Islet precursor cell (in vitro differentiated cells): ENCODE data around the gene ATP6V1C2.

Source experiments
- DNase-seq: peaks from one replicate; pipeline ENCODE4 v3.0.0-alpha.2; 2018

The ATP6V1C2 gene

GRCh38 chr2:10733566-10733925, 12.1 kb downstream of the ATP6V1C2 start:
- DNase-seq: no peak

GRCh38 chr2:10733980-10734379, 12.6 kb downstream of the ATP6V1C2 start:
- no peak for DNase-seq

DNA sequence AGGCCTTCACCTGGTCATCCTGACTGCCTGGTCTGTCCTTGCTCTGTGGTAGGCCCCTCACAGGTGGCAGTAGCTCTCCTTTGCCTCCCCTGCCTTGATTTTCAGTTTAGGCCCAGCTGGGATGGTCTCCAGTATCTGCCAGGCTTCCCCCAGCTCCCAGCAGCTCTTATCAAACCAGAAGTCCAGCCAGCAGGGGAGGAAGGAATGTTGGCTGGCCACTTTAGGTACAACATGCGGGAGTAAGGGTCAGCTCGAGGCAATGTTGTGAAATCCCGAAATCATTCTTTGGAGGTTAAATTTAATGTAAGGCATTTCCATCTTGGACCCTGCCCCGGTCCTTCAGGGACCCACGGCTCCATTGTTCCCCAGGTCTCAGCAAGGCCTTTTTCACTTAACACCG, 16.8 kb downstream of the ATP6V1C2 start:
- DNase-seq: peak; percentile 67

DNA sequence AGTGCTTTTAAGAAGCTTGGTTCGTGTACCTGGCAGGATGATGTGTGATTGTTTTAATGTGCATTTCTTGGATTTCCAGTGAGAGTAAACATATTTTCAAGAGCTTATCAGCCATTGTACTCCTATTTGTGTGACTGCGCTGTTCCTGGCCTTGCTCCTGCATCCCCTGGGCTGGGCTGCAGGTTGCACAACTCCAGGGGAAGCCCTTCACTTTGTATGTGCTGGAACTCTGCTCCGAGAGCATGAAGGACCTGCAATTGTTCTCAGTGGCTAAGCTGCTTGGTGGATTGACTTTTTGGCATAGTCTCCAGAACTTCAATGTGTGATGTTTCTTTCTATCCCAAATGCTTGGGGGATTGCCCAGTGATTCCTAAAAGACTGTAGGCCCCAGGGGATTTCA, 18.8 kb downstream of the ATP6V1C2 start:
- no peak for DNase-seq

DNA sequence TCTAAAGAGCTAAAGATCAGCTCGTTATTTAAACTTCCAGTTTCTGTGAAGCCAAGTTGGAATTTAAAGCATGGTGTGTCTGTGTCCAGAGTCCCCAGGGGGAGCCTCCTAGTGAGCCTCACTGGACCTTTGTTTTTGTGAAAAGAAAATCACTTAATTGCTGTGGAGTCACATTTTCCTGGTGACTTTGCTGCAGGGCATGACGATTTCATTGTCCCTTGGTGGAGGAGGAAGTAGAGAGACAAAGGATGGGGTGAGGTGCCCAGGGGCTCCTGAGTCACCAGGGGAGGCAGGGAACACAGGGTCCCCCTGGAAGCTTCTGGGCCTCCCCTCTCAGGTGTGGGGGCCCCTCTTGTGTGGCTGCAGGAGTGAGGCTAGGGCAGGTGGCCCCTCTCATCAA, 19.7 kb downstream of the ATP6V1C2 start:
- DNase-seq: no peak

GRCh38 chr2:10742666-10743065, 21.2 kb downstream of the ATP6V1C2 start:
- no peak for DNase-seq

GRCh38 chr2:10750610-10751009, 29.2 kb downstream of the ATP6V1C2 start:
- no peak for DNase-seq

DNA sequence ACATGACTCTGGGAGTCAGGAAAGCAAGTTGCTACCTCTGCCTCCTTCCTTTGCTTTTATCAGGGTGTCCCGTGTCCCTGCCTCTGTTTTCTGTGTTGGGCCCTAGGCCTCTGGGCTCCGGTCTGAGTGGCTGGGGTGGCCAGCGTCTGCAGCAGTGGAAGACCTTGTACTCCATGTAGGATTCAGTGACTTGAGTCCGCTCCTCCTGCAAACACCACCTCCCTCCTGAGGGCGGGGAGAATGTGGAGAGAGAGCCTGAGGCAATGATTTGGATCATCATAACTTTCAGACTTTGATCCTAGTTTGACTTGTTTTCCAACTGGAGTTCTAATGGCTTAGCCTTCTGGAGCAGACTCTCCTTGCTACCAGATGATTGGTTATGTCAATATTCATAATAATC, 30.8 kb downstream of the ATP6V1C2 start:
- peak; percentile 64 for DNase-seq

DNA sequence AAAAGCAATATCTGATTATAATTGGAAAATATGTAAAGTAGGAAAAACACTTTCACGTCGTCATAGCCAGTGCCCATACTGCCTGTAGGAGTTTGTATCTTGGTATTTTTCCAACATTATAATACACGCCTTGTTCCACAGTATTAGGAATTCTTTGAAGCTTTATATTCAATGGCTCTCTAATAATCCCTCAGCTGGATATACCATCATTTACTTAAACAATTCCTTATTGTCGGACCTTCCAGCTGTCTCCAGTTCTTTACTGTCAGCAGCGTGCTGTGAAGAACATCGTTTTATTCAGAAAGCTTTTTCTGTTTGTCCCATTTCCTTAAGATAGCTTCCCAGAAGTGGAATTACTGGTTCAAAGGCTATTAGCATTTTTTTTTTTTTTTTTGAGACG, 31.7 kb downstream of the ATP6V1C2 start:
- DNase-seq: no peak

DNA sequence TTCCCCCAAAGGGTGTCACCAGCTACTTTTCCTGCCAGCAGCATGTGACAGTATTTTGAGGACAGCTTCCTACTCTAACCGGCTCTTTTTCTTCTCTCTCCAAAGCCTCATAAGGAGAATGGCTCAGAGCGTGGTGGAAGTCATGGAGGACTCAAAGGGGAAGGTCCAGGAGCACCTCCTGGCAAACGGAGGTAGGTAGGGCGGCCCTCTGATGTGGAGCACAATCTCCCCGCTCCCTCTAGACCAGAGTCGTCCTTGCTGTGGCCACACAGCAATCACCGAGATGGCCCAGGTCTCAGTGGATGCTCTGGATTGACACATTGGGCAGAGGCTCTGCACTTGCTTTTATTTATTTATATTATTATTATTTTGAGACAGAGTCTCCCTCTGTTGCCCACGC, 32.4 kb downstream of the ATP6V1C2 start:
- no peak for DNase-seq

DNA sequence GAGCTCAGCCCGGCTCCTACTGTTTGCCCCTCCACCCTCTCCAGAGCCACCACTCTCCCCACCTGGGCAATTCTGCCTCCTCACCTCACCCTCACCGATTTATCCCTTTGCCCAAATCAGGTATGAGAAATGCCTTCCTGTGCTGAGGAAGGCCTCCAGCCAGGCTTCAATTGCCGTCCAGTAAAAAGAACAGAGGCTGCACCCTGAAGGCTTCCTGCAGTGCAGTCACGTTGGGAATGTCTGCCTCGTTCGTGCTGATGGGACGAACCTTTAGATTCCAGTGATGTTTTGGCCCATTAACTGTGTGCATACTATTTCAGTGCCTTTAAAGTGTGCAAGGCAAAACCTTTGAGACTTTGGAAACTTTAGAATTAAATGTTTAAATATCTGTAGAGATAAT, 34.2 kb downstream of the ATP6V1C2 start:
- DNase-seq: peak; percentile 76

DNA sequence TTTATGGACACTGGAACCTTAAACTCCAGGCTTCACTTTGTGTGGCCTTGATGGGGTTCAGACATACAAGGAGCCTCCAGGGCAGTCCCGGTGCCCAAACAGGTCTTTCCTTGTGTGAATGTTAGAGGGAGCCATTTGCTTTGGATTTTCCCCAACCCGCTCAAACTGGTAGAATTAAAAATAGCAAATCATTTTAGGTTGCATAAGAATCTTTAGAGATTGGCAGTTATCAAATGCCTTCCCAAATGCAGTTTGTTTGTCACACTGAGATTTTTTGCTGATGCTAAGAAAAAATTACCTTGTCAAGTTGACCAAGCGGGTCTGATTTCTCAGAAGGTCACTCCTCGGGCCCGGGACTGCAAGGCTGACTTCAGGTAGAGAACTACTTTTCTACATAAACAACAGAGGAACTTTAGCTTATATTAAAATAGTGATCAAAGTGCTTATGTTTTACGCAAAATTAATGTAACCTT, 36.4 kb downstream of the ATP6V1C2 start:
- DNase-seq: no peak

DNA sequence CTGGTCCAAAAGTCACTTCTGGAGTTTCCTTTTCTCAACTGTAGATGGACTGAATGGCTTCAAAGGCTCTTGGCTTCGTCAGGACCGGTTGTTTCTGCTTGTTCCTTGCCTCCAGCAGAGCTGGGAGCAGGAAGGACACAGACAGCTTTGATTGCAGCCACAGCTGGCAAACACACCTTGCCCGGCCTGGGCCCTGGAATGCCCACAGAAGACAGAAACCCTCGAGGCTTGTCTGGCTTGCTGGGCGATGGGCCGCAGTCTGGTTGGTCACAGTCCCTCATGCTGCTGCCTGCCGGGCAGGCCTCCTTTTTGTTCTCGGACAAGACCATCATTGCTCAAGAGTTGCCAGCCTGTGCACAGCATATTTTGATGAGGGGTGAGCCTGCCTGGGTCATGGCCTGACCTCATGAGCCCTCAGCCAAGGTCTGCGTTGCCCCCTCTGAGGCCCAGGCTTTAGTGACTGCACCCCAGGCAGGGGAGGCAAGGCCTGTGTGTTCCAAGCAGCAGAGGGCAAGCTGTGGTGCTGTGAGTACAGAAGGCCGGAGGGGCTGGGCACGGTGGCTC, 37.8 kb downstream of the ATP6V1C2 start:
- DNase-seq: peak; percentile 59

DNA sequence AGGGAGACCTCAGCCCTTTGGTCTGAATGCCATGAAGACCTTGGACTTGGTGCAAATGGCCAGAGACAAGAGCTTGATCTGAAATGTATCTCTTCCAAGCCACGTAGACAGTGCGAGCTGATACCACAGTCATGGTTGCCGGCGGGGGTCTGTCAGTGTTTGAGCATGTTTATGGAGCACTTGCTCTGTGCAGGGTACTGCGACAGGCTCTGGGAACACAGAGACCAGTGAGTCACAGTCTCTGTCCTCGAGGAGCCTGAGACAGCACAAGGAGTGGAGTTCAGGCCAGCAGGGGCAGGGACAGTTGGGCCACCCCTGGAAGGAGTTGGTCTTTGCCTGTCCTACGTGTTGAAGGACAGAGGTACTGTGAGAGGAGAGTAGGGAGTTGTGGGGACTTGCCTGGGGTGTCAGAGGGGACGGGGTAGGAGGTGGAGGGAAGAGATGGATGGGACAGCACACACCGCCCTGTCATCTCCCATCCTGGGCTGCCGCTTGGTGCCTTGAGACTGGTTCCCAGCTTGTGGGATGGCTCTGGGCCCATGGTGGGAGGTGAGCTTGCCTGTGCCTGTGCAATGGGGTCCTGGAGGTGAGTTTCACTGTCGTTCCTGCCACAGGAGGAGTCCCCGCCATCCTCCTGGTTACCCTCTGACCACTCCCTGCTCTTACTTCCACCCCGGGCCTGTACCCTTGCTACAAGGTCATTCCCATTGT, 39.5 kb downstream of the ATP6V1C2 start:
- DNase-seq: peak; percentile 61

DNA sequence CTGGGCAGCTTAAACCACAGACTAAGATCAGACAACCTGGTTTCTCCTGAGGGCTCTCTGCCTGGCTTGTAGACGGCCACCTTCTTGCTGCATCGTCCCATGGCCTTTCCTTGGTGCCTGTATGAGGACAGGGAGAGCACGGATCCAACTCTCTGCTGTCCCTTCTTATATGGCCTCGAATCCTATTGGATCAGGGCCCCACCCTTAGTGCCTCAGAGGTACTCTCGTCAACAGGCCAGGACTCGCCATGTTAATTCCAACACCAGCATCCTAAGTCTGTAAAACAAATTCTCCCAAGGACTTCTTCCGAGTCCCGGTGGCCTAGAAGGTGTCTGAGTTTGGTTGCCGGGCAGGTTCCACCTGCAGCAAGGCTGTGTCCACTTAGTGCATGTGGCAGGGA, 40.2 kb downstream of the ATP6V1C2 start:
- no peak for DNase-seq

GRCh38 chr2:10762651-10763460, 41.4 kb downstream of the ATP6V1C2 start:
- DNase-seq: peak; percentile 54

- no peak for DNase-seq
These were observed 42.0 kb downstream of the ATP6V1C2 start for GRCh38 chr2:10763461-10763800.

DNA sequence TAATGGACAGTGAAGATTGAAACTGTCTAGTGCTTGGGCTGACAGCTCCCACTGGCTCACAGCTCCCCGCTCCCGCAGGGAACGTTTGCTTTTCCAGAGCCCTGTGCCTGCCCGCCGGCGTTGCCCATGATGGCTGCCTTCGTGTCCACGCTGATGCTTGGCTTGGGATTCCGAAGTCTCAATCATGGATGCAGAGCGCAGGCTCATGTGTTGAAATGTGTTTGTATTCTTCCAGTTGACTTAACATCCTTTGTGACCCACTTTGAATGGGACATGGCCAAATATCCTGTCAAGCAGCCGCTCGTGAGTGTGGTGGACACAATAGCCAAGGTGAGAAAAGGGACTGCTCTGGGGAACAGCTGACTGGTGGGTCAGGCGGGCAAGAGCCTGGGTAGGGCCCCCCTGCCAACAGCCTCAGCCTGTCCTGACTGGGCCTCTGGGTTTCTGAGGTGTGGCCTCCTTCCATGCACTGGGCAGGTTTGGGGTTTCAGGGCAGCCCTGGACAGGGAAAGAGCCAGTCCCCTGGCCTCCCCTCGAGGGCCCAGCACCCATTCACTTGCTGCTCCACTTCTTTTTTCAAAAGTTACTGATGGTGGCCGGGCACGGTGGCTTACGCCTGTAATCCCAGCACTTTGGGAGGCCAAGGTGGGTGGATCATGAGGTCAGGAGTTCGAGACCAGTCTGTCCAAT, 42.8 kb downstream of the ATP6V1C2 start:
- no peak for DNase-seq

DNA sequence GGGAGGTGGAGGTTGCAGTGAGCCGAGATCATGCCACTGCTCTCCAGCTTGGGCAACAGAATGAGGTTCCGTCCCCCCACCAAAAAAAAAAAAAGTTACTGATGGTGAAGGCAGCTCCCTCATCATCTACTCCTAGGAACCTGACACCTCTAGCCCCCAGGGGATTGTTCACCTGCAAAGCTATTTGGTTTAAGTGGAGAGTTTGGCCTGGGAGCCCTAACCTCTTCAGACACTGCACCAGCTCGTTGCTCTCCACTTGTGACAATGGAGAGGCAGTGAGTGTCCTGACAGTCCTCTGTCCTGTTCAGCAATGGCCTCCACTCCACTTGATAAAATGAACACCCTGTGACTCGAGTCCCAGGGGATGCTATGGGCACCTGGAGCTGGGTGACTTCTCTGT, 43.5 kb downstream of the ATP6V1C2 start:
- peak; percentile 63 for DNase-seq

DNA sequence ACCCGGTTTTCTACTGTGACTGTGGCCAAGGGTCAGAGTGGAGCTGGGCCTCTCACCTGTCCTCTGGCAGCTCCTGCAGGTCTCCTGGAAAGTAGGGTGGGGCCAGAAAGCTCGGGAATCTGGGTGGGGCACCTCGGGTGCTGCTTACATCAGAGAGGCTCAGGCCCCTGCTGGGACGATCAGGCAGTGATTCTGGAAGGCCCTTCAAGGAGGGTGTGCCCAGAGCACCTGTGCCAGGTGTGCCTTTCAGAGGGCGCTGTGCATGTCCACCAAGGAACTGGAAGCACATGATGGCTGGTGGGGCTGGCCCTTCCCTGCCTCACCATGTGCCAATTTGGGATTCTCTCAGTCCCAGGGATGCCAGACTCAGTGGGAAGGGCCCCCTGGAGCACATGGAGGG, 44.0 kb downstream of the ATP6V1C2 start:
- peak; percentile 59 for DNase-seq

GRCh38 chr2:10765914-10766313, 44.5 kb downstream of the ATP6V1C2 start:
- DNase-seq: no peak

- DNase-seq: no peak
These were observed 46.7 kb downstream of the ATP6V1C2 start for GRCh38 chr2:10768063-10768507.

DNA sequence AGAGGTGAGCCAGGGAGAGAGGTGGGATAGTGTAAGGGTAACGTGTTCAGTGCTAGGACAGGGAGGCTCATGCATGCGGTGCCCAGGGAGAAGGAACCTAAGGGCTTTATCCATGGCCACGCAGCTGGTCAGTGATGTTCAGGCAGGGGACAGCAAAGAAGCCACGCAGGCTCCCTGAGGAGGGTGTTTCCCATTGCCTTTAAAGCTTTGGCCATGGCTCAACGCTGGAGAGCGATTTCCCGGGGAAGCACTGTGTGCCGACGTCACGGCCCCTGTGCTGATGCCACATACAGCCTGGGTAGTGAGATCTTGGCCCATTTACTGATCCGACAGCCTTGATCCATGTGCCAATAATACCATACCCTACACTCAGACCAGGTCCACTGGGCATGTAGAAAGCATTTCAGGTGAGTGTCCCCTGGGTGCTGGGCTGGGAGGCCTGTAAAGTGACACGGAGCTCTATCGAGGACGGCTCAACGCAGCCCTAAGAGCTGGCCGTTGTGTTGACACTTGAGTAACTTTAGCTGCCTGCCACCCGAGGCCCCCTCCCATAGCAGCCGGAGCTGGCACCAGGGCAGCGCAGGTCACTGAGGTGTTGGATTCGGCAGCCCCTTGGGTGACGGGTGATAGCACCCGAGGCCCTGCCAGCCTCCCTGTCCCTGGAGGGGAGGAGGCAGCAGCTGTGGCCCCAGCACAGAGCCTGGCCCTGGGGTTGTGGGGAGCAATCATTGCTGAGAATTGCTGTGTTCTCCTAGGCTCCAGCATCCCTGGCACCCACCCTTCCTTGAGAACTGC, 49.7 kb downstream of the ATP6V1C2 start:
- peak; percentile 47 for DNase-seq
